Panc1 (cell line): ENCODE data around the gene IP6K2.

Source experiments
- CTCF ChIP-seq: fragments of 450-650 bp; IDR thresholded peaks from 2 replicates; pipeline ENCODE4 v1.5.1; 2017; ENCODE audit warnings: mild to moderate bottlenecking
- POLR2AphosphoS5 ChIP-seq: IDR thresholded peaks from 2 replicates; pipeline ENCODE4 v1.6.1; 2012; ENCODE audit warnings: mild to moderate bottlenecking, low read depth, low read length, moderate library complexity
- REST ChIP-seq, 2 experiments: IDR thresholded peaks; 2 replicates each; pipeline ENCODE4 v1.6.1; 2011 to 2012; ENCODE audit warnings: low read depth in 2 of 2, control low read depth in 1 of 2, low read length in 1 of 2, mild to moderate bottlenecking in 1 of 2, moderate library complexity in 1 of 2; ENCODE audit not compliant: insufficient read depth in 1 of 2
- SIN3A ChIP-seq: IDR thresholded peaks from 2 replicates; pipeline ENCODE4 v1.6.1; 2012; ENCODE audit warnings: low read depth, mild to moderate bottlenecking, low read length, moderate library complexity, borderline replicate concordance; ENCODE audit not compliant: insufficient read depth
- TCF7L2 ChIP-seq: IDR thresholded peaks from 2 replicates; pipeline ENCODE4 v1.6.1; 2011; ENCODE audit warnings: mild to moderate bottlenecking, low read depth, low read length, inconsistent platforms

GRCh38 chr3:48756640-48757039 is 39.6 kb upstream of the IP6K2 start:
- TF ChIP-seq CTCF (no peak), POLR2AphosphoS5 (no peak), REST (IDR thresholded peaks at IDR 0.05; ENCODE audit: insufficient read depth in 1 of 2, low read depth in 2 of 2, low read length in 1 of 2) (no peak), TCF7L2 (no peak), SIN3A (no peak)
